WTC11 (cell line): ENCODE measurements around the gene RPS6KA4. TPM values are rescaled to one million over a fixed set of nuclear protein-coding genes. Genes with fewer than 3 reads are reported as not detected.

Source experiments
- ATAC-seq: fragments of 200-7000 bp; cut with Tn5 transposase; 2 replicates; pipeline ENCODE4 v1.10.0; 2021; ENCODE audit warnings: mild to moderate bottlenecking, moderate library complexity
- CTCF ChIA-PET: fragments of 300-600 bp; sonication (Branson Sonifier 250); formaldehyde crosslinking; loops from one replicate; lab custom pipeline; 2021; ENCODE audit warnings: antibody characterized with exemption; lab: Charles Lee
- POLR2A ChIA-PET: fragments of 350-600 bp; sonication (Branson Sonifier 250); formaldehyde crosslinking; loops from one replicate; lab custom pipeline; 2021; ENCODE audit warnings: antibody characterized with exemption; lab: Charles Lee
- DNase-seq: peaks from one replicate; pipeline ENCODE4 v3.0.0; 2021; ENCODE audit warnings: low spot score
- H3K27ac Mint-ChIP-seq: 2 replicates; pipeline ENCODE4 v1.8.0; 2021; ENCODE audit warnings: mixed read lengths
- H3K27me3 Mint-ChIP-seq: 2 replicates; pipeline ENCODE4 v1.8.0; 2021; ENCODE audit warnings: low read depth, mild to moderate bottlenecking, moderate library complexity, mixed read lengths
- H3K36me3 Mint-ChIP-seq: 2 replicates; pipeline ENCODE4 v1.8.0; 2021; ENCODE audit warnings: mixed read lengths
- H3K4me1 Mint-ChIP-seq: 2 replicates; pipeline ENCODE4 v1.8.0; 2022; ENCODE audit warnings: mixed read lengths
- H3K4me3 Mint-ChIP-seq: 2 replicates; pipeline ENCODE4 v1.8.0; 2021; ENCODE audit warnings: mild to moderate bottlenecking, moderate library complexity, mixed read lengths
- H3K9me3 Mint-ChIP-seq: 2 replicates; pipeline ENCODE4 v1.8.0; 2021; ENCODE audit warnings: mixed read lengths
- ATF1 ChIP-seq: sonication (generic); formaldehyde crosslinking; IDR thresholded peaks from 2 replicates; pipeline ENCODE4 v1.8.1; 2023; ENCODE audit warnings: mild to moderate bottlenecking, moderate library complexity, missing genetic modification reagents
- ELF4 ChIP-seq: sonication (generic); formaldehyde crosslinking; IDR thresholded peaks from 2 replicates; pipeline ENCODE4 v1.8.1; 2022; ENCODE audit warnings: low read depth, mild to moderate bottlenecking, moderate library complexity, missing genetic modification reagents
- EMX1 ChIP-seq: fragments of 250-450 bp; sonication (Bioruptor Pico); IDR thresholded peaks from 2 replicates; pipeline ENCODE4 v1.8.0; 2021; ENCODE audit warnings: mild to moderate bottlenecking
- GABPB1 ChIP-seq: sonication (generic); formaldehyde crosslinking; IDR thresholded peaks from 2 replicates; pipeline ENCODE4 v1.8.1; 2023; ENCODE audit warnings: mild to moderate bottlenecking, missing genetic modification reagents
- HMGXB4 ChIP-seq: sonication (generic); formaldehyde crosslinking; IDR thresholded peaks from 2 replicates; pipeline ENCODE4 v1.8.1; 2023; ENCODE audit warnings: mild to moderate bottlenecking, moderate library complexity, missing genetic modification reagents
- JAZF1 ChIP-seq: fragments of 250-450 bp; sonication (Bioruptor Pico); IDR thresholded peaks from 2 replicates; pipeline ENCODE4 v1.9.0; 2021; ENCODE audit warnings: moderate library complexity, mild to moderate bottlenecking, inconsistent platforms
- KAT7 ChIP-seq: sonication (generic); formaldehyde crosslinking; IDR thresholded peaks from 2 replicates; pipeline ENCODE4 v1.8.1; 2023; ENCODE audit warnings: missing genetic modification reagents, mild to moderate bottlenecking, borderline replicate concordance
- MAX ChIP-seq: sonication (generic); formaldehyde crosslinking; IDR thresholded peaks from 2 replicates; pipeline ENCODE4 v1.8.0; 2022; ENCODE audit warnings: mild to moderate bottlenecking, missing genetic modification reagents
- MXD4 ChIP-seq: fragments of 250-450 bp; sonication (Bioruptor Pico); IDR thresholded peaks from 2 replicates; pipeline ENCODE4 v1.8.0; 2021; ENCODE audit warnings: mild to moderate bottlenecking, moderate library complexity, borderline replicate concordance
- NFATC4 ChIP-seq: fragments of 250-450 bp; sonication (Bioruptor Pico); IDR thresholded peaks from 2 replicates; pipeline ENCODE4 v1.9.0; 2021; ENCODE audit warnings: mild to moderate bottlenecking
- NFYB ChIP-seq: sonication (generic); formaldehyde crosslinking; conservative IDR thresholded peaks from 2 replicates; pipeline ENCODE4 v1.8.0; 2022; ENCODE audit warnings: low read depth, missing genetic modification reagents
- NR1H2 ChIP-seq: sonication (generic); formaldehyde crosslinking; IDR thresholded peaks from 2 replicates; pipeline ENCODE4 v1.9.0; 2021; ENCODE audit warnings: mild to moderate bottlenecking, moderate library complexity, missing genetic modification reagents
- NR2C2 ChIP-seq: sonication (generic); formaldehyde crosslinking; IDR thresholded peaks from 2 replicates; pipeline ENCODE4 v1.8.0; 2022; ENCODE audit warnings: mild to moderate bottlenecking, missing genetic modification reagents
- NR3C1 ChIP-seq: sonication (generic); formaldehyde crosslinking; conservative IDR thresholded peaks from 2 replicates; pipeline ENCODE4 v1.8.1; 2023; ENCODE audit warnings: low read depth, mild to moderate bottlenecking, missing genetic modification reagents
- PRDM15 ChIP-seq: sonication (generic); formaldehyde crosslinking; IDR thresholded peaks from 2 replicates; pipeline ENCODE4 v1.8.0; 2022; ENCODE audit warnings: missing genetic modification reagents
- STAT6 ChIP-seq: sonication (generic); formaldehyde crosslinking; conservative IDR thresholded peaks from 2 replicates; pipeline ENCODE4 v1.8.1; 2023; ENCODE audit warnings: mild to moderate bottlenecking, low read depth, missing genetic modification reagents, moderate library complexity
- TCF7 ChIP-seq: sonication (generic); formaldehyde crosslinking; IDR thresholded peaks from 2 replicates; pipeline ENCODE4 v1.8.0; 2022; ENCODE audit warnings: mild to moderate bottlenecking, low read depth, missing genetic modification reagents, moderate library complexity
- ZBTB43 ChIP-seq: sonication (generic); formaldehyde crosslinking; IDR thresholded peaks from 2 replicates; pipeline ENCODE4 v1.8.1; 2023; ENCODE audit warnings: mild to moderate bottlenecking, missing genetic modification reagents
- ZMAT4 ChIP-seq: fragments of 250-450 bp; sonication (Bioruptor Pico); IDR thresholded peaks from 2 replicates; pipeline ENCODE4 v1.9.0; 2021; ENCODE audit warnings: mild to moderate bottlenecking
- ZNF281 ChIP-seq: sonication (generic); formaldehyde crosslinking; IDR thresholded peaks from 2 replicates; pipeline ENCODE4 v1.8.0; 2023; ENCODE audit warnings: mild to moderate bottlenecking, missing genetic modification reagents
- ZSCAN18 ChIP-seq: fragments of 250-450 bp; sonication (Bioruptor Pico); IDR thresholded peaks from 2 replicates; pipeline ENCODE4 v2.1.2; 2022; ENCODE audit warnings: mild to moderate bottlenecking, moderate library complexity
- total RNA-seq: library from RNA; stranded (reverse); gene quantifications from 3 replicates; pipeline ENCODE4 v1.2.3, GENCODE V29; 2021

The RPS6KA4 gene
- total RNA-seq, 1 experiment from 2014 or later, result 16.8 TPM

GRCh38 chr11:64407221-64407620 lies 48.3 kb downstream of the RPS6KA4 start:
- Mint-ChIP-seq H3K36me3 (no peaks in the 10 kb centered on the region), H3K4me3 (no peak overlapping the region), H3K27me3 (peaks cover 33% of the 10 kb centered on the region), H3K4me1 (peaks cover 26% of the 10 kb centered on the region), H3K27ac (no peak overlapping the region), H3K9me3 (0 out of 2 replicates have a peak, but pooled peaks cover 5% of the 10 kb centered on the region)
- CTCF ChIA-PET, result interaction anchor here (1.3 to 4.5 kb wide), 7 partner anchors 11 to 103 kb away, joined by 3 to 31 read pairs (median 8); no protein-coding TSS in a partner anchor
- POLR2A ChIA-PET, result interaction anchor here (1.1 kb wide), 1 partner anchor 9 kb away, joined by 3 read pairs; no protein-coding TSS in a partner anchor
- ATAC-seq (no peak), DNase-seq (no peak)
- TF ChIP-seq NR2C2, result no peak
- no peak for TF ChIP-seq EMX1 (CRISPR knock-in tag)
- no peak for TF ChIP-seq NFATC4 (CRISPR knock-in tag)
- TF ChIP-seq ELF4 (CRISPR knock-in tag), result no peak
- TF ChIP-seq ZMAT4, result no peak
- TF ChIP-seq KAT7 (CRISPR knock-in tag), result no peak
- TF ChIP-seq NFYB, result no peak
- TF ChIP-seq ZSCAN18 (CRISPR knock-in tag), result no peak

GRCh38 chr11:64407630-64408029 lies 48.7 kb downstream of the RPS6KA4 start:
- CTCF ChIA-PET, result interaction anchor here (1.0 to 4.5 kb wide), 6 partner anchors 11 to 249 kb away, joined by 3 to 31 read pairs (median 7); no protein-coding TSS in a partner anchor
- peaks cover 33% of the 10 kb centered on the region for H3K27me3 Mint-ChIP-seq
- TF ChIP-seq TCF7 (CRISPR knock-in tag) (no peak), ZBTB43 (CRISPR knock-in tag) (no peak), NR3C1 (CRISPR knock-in tag) (no peak), KAT7 (CRISPR knock-in tag) (no peak), MAX (CRISPR knock-in tag) (no peak), PRDM15 (no peak), ELF4 (CRISPR knock-in tag) (no peak), STAT6 (CRISPR knock-in tag) (no peak), NR1H2 (no peak), HMGXB4 (CRISPR knock-in tag) (no peak), MXD4 (CRISPR knock-in tag) (no peak), ZNF281 (CRISPR knock-in tag) (no peak), JAZF1 (CRISPR knock-in tag) (no peak), ATF1 (no peak), GABPB1 (CRISPR knock-in tag) (no peak)

More at GRCh38 chr11:64407630-64408029, 48.7 kb downstream of the RPS6KA4 start:
- DNase-seq, result no peak
- POLR2A ChIA-PET, result no interaction called here
- no peak for ATAC-seq
- Mint-ChIP-seq H3K27ac (no peak overlapping the region), H3K4me1 (peaks cover 26% of the 10 kb centered on the region), H3K9me3 (0 out of 2 replicates have a peak, but pooled peaks cover 5% of the 10 kb centered on the region), H3K4me3 (no peak overlapping the region), H3K36me3 (no peaks in the 10 kb centered on the region)
